HepG2 (cell line): ENCODE results near the gene SRCAP. TPM values are rescaled to one million over a fixed set of nuclear protein-coding genes. Genes with fewer than 3 reads are reported as not detected.

Experiments used
- CC2D1A ChIP-seq: sonication (generic); formaldehyde crosslinking; IDR thresholded peaks from 2 replicates; pipeline ENCODE4 v1.8.1; 2023; ENCODE audit warnings: mild to moderate bottlenecking, missing genetic modification reagents
- CREM ChIP-seq, 2 experiments: sonication (generic) in 1 of 2; formaldehyde crosslinking in 1 of 2; IDR thresholded peaks; 2 replicates each; pipeline versions ENCODE4 v1.4.0 to v1.6.1; 2016 to 2020; ENCODE audit warnings: antibody characterized with exemption in 1 of 2, mild to moderate bottlenecking in 1 of 2, missing genetic modification reagents in 1 of 2
- DMTF1 ChIP-seq: sonication (generic); formaldehyde crosslinking; IDR thresholded peaks from 2 replicates; pipeline ENCODE4 v1.4.0; 2020; ENCODE audit warnings: mild to moderate bottlenecking, missing genetic modification reagents
- FLYWCH1 ChIP-seq: sonication (generic); formaldehyde crosslinking; IDR thresholded peaks from 2 replicates; pipeline ENCODE4 v1.8.1; 2023; ENCODE audit warnings: mild to moderate bottlenecking, missing genetic modification reagents
- HOXA5 ChIP-seq: sonication (generic); formaldehyde crosslinking; IDR thresholded peaks from 2 replicates; pipeline ENCODE4 v1.4.0; 2020; ENCODE audit warnings: missing genetic modification reagents
- MAF1 ChIP-seq: sonication (generic); formaldehyde crosslinking; IDR thresholded peaks from 2 replicates; pipeline ENCODE4 v1.5.0; 2020; ENCODE audit warnings: missing genetic modification reagents, borderline replicate concordance
- MTERF4 ChIP-seq: sonication (generic); formaldehyde crosslinking; IDR thresholded peaks from 2 replicates; pipeline ENCODE4 v1.8.0; 2023; ENCODE audit warnings: mild to moderate bottlenecking, missing genetic modification reagents
- SYNCRIP ChIP-seq: fragments of 200-400 bp; formaldehyde crosslinking; IDR thresholded peaks from 2 replicates; pipeline ENCODE4 v1.6.1; 2018; ENCODE audit warnings: mild to moderate bottlenecking, low read depth, low read length; ENCODE audit not compliant: insufficient read depth
- U2AF1 ChIP-seq: fragments of 200-400 bp; formaldehyde crosslinking; optimal IDR thresholded peaks from 2 replicates; pipeline ENCODE3; 2017; ENCODE audit warnings: mild to moderate bottlenecking, low read depth, low read length
- YEATS2 ChIP-seq: sonication (generic); formaldehyde crosslinking; IDR thresholded peaks from 2 replicates; pipeline ENCODE4 v1.4.0; 2020; ENCODE audit warnings: missing genetic modification reagents, borderline replicate concordance
- ZFY ChIP-seq: sonication (generic); formaldehyde crosslinking; IDR thresholded peaks from 2 replicates; pipeline ENCODE4 v1.4.0; 2020; ENCODE audit warnings: missing genetic modification reagents
- ZNF264 ChIP-seq: sonication (generic); formaldehyde crosslinking; IDR thresholded peaks from 2 replicates; pipeline ENCODE4 v1.4.0; 2020; ENCODE audit warnings: missing genetic modification reagents
- ZNF337 ChIP-seq: sonication (generic); formaldehyde crosslinking; IDR thresholded peaks from 2 replicates; pipeline ENCODE4 v1.5.1; 2020; ENCODE audit warnings: missing genetic modification reagents, low read depth, mild to moderate bottlenecking, borderline replicate concordance
- ZNF557 ChIP-seq: sonication (generic); formaldehyde crosslinking; IDR thresholded peaks from 2 replicates; pipeline ENCODE4 v1.4.0; 2020; ENCODE audit warnings: missing genetic modification reagents
- ZNF773 ChIP-seq: sonication (generic); formaldehyde crosslinking; IDR thresholded peaks from 2 replicates; pipeline ENCODE4 v1.4.0; 2020; ENCODE audit warnings: missing genetic modification reagents, borderline replicate concordance
- ZNF790 ChIP-seq: sonication (generic); formaldehyde crosslinking; IDR thresholded peaks from 2 replicates; pipeline ENCODE4 v1.8.0; 2022; ENCODE audit warnings: missing genetic modification reagents, mild to moderate bottlenecking, borderline replicate concordance
- polyA plus RNA-seq, 8 experiments: library from polyadenylated mRNA; depleted of rRNA in 3 of 8; stranded (reverse) in 7 of 8; unstranded in 1 of 8; fragments of >200 nt; fragmentation: Illumina TruSeq in 4 of 8; extraction: Trizol in 4 of 8; gene quantifications; 2 replicates each; pipeline versions ENCODE4 v1.2.1 to v1.2.3, GENCODE V29; 2011 to 2016; ENCODE audit warnings: low read depth in 4 of 8, missing spikeins in 1 of 8, mixed read lengths in 1 of 8; ENCODE audit not compliant: insufficient read depth in 1 of 8
- total RNA-seq, 5 experiments: library from RNA; depleted of rRNA; stranded (reverse); fragments of >200 nt; fragmentation: Illumina TruSeq; extraction: Trizol; gene quantifications; 2 replicates each; pipeline ENCODE4 v1.2.3, GENCODE V29; 2016; ENCODE audit warnings: low read depth in 1 of 5
- TF ChIP-seq, protein P1 (sequence below): IDR thresholded peaks from 2 replicates; pipeline ENCODE4 v1.6.1; 2016; ENCODE audit warnings: mild to moderate bottlenecking, missing biosample characterization, missing genetic modification reagents
- TF ChIP-seq, protein P2 (sequence below): sonication (generic); formaldehyde crosslinking; IDR thresholded peaks from 2 replicates; pipeline ENCODE4 v1.5.1; 2020; ENCODE audit warnings: mild to moderate bottlenecking, missing genetic modification reagents, moderate library complexity
- TF ChIP-seq, protein P3 (sequence below): sonication (generic); formaldehyde crosslinking; IDR thresholded peaks from 2 replicates; pipeline ENCODE4 v1.8.0; 2022; ENCODE audit warnings: mild to moderate bottlenecking, missing genetic modification reagents, moderate library complexity

The SRCAP gene
- total and polyA plus RNA-seq, 2 of the 13 experiments (the other 11 are each of a cell fraction or from before 2014, with no cell fraction given) = 4.9 to 9.0 TPM

DNA sequence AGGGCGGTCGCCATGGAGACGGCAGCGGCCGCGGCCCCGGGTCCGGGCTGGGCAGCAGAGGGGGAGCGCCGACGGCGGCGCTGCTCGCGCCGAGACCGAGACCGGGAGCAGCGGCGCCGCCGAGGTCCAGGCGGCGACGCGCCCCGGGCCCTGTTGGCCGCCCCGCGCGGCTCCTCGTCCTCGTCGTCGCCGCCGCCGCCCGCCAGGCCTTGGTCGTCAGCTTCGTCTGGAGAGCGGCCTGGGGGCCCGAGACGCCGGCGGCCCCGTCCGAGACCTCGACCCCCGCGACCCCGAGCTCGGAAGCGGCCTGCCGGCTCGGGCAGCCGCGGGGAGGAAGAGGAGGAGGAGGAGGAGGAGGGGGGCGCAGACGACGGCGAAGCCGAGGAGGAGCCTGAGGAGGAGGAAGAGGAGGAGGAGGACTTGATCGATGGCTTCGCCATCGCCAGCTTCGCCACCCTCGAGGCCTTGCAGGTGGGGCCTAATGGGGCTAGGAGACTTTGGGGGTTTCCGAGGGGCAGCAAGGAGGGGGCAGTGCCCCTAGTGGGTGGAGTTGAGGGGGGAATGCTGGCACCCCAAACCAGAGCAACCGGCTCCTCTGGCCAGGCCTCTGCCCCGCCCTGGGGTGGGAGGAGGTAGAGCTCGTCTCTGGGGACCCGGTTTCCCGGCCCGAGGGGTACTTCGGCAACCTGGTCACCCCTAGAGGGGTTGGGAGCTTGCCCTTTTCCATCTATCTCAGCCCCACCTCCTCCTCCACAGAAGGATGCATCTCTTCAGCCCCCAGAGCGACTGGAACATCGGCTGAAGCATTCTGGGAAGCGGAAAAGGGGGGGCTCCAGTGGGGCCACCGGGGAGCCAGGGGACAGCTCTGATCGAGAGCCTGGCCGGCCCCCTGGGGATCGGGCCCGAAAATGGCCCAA lies 39.2 kb upstream of the SRCAP start (continued):
- TF ChIP-seq MTERF4 (CRISPR knock-in tag) (no peak), SYNCRIP (no peak), CREM (IDR thresholded peaks at IDR 0.05) (no peak), CREM (CRISPR knock-in tag; IDR thresholded peaks at IDR 0.05) (no peak), CC2D1A (CRISPR knock-in tag) (no peak), YEATS2 (no peak), ZNF773 (CRISPR knock-in tag) (no peak), ZNF337 (no peak), U2AF1 (no peak), MAF1 (CRISPR knock-in tag) (no peak), ZFY (CRISPR knock-in tag) (no peak), HOXA5 (CRISPR knock-in tag) (no peak), ZNF790 (CRISPR knock-in tag) (no peak), ZNF557 (CRISPR knock-in tag) (no peak), FLYWCH1 (CRISPR knock-in tag) (no peak), DMTF1 (CRISPR knock-in tag) (no peak), ZNF264 (no peak)
- TF ChIP-seq, protein P1, sequence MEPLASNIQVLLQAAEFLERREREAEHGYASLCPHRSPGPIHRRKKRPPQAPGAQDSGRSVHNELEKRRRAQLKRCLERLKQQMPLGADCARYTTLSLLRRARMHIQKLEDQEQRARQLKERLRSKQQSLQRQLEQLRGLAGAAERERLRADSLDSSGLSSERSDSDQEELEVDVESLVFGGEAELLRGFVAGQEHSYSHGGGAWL (CRISPR knock-in tag) = no peak
- TF ChIP-seq, protein P2, sequence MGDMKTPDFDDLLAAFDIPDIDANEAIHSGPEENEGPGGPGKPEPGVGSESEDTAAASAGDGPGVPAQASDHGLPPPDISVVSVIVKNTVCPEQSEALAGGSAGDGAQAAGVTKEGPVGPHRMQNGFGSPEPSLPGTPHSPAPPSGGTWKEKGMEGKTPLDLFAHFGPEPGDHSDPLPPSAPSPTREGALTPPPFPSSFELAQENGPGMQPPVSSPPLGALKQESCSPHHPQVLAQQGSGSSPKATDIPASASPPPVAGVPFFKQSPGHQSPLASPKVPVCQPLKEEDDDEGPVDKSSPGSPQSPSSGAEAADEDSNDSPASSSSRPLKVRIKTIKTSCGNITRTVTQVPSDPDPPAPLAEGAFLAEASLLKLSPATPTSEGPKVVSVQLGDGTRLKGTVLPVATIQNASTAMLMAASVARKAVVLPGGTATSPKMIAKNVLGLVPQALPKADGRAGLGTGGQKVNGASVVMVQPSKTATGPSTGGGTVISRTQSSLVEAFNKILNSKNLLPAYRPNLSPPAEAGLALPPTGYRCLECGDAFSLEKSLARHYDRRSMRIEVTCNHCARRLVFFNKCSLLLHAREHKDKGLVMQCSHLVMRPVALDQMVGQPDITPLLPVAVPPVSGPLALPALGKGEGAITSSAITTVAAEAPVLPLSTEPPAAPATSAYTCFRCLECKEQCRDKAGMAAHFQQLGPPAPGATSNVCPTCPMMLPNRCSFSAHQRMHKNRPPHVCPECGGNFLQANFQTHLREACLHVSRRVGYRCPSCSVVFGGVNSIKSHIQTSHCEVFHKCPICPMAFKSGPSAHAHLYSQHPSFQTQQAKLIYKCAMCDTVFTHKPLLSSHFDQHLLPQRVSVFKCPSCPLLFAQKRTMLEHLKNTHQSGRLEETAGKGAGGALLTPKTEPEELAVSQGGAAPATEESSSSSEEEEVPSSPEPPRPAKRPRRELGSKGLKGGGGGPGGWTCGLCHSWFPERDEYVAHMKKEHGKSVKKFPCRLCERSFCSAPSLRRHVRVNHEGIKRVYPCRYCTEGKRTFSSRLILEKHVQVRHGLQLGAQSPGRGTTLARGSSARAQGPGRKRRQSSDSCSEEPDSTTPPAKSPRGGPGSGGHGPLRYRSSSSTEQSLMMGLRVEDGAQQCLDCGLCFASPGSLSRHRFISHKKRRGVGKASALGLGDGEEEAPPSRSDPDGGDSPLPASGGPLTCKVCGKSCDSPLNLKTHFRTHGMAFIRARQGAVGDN (CRISPR knock-in tag) = peak; percentile 58
- TF ChIP-seq, protein P3, sequence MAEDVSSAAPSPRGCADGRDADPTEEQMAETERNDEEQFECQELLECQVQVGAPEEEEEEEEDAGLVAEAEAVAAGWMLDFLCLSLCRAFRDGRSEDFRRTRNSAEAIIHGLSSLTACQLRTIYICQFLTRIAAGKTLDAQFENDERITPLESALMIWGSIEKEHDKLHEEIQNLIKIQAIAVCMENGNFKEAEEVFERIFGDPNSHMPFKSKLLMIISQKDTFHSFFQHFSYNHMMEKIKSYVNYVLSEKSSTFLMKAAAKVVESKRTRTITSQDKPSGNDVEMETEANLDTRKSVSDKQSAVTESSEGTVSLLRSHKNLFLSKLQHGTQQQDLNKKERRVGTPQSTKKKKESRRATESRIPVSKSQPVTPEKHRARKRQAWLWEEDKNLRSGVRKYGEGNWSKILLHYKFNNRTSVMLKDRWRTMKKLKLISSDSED (CRISPR knock-in tag) = no peak
